ENCODE measurements around the gene WNK3. TPM values are rescaled to one million over a fixed set of nuclear protein-coding genes. Genes with fewer than 3 reads are reported as not detected.

The WNK3 gene
- total RNA-seq, 2 experiments from 2014 or later: 0.17 TPM; not detected in 1

GRCh38 chrX:54178100-54178940 lies 179.5 kb downstream of the WNK3 start:
- no TSS peak for BruUV-seq (replicated peaks)
- no peak overlapping the region for H3K27ac ChIP-seq (ENCODE audit: low read depth, low read length, poor library complexity, severe bottlenecking)
- H3K4me1 ChIP-seq (ENCODE audit: insufficient read depth, low read length, poor library complexity, severe bottlenecking): peaks cover 28% of the 10 kb centered on the region
- TF ChIP-seq EZH2phosphoT487 (IDR thresholded peaks at IDR 0.05; ENCODE audit: borderline replicate concordance, low read depth, low read length): no peak
- TF ChIP-seq CTCF (conservative IDR thresholded peaks at IDR 0.05; ENCODE audit: low read length): no peak
- peaks cover 87% of the 10 kb centered on the region for H3K36me3 ChIP-seq (ENCODE audit: insufficient read depth, low read length)
- no peaks in the 10 kb centered on the region for H3K9me3 ChIP-seq (ENCODE audit: low read length)
- no peak for DNase-seq (ENCODE audit: low spot score)
- H3K4me3 ChIP-seq (ENCODE audit: low read depth, low read length, poor library complexity, severe bottlenecking): no peak overlapping the region
- H3K79me2 ChIP-seq (ENCODE audit: insufficient read depth, low read depth, low read length): peaks cover 90% of the 10 kb centered on the region
- POLR2A ChIA-PET: interaction anchor here (0.5 kb wide), 1 partner anchor 72 kb away, joined by 3 read pairs; no protein-coding TSS in a partner anchor
- H2AFZ ChIP-seq (ENCODE audit: low read length): no peak overlapping the region
- peaks cover 21% of the 10 kb centered on the region for H4K20me1 ChIP-seq (ENCODE audit: insufficient read depth, low read length)
- H3K4me2 ChIP-seq (ENCODE audit: low read length): peak overlapping the region; percentile 96
- CTCF ChIA-PET (ENCODE audit: unreplicated experiment): no interaction called here
- no peaks in the 10 kb centered on the region for H3K9me2 ChIP-seq (ENCODE audit: insufficient read depth, low read length)
- intact Hi-C loops (cut with micrococcal nuclease; ENCODE audit: unreplicated experiment): no loop called here

- BruUV-seq (replicated peaks): no TSS peak
- Histone ChIP-seq H3K9me3 (ENCODE audit: low read length) (no peaks in the 10 kb centered on the region), H3K27ac (ENCODE audit: low read depth, low read length, poor library complexity, severe bottlenecking) (no peak overlapping the region), H3K9me2 (ENCODE audit: insufficient read depth, low read length) (no peaks in the 10 kb centered on the region), H3K36me3 (ENCODE audit: insufficient read depth, low read length) (peaks cover 93% of the 10 kb centered on the region), H3K4me2 (ENCODE audit: low read length) (no peak overlapping the region), H3K4me3 (ENCODE audit: low read depth, low read length, poor library complexity, severe bottlenecking) (no peak overlapping the region), H4K20me1 (ENCODE audit: insufficient read depth, low read length) (peaks cover 21% of the 10 kb centered on the region), H2AFZ (ENCODE audit: low read length) (no peak overlapping the region), H3K4me1 (ENCODE audit: insufficient read depth, low read length, poor library complexity, severe bottlenecking) (peaks cover 28% of the 10 kb centered on the region), H3K79me2 (ENCODE audit: insufficient read depth, low read depth, low read length) (peaks cover 85% of the 10 kb centered on the region)
- intact Hi-C loops (cut with micrococcal nuclease; ENCODE audit: unreplicated experiment): no loop called here
- DNase-seq (ENCODE audit: low spot score): no peak
- TF ChIP-seq CTCF (conservative IDR thresholded peaks at IDR 0.05; ENCODE audit: low read length): no peak
- TF ChIP-seq EZH2phosphoT487 (IDR thresholded peaks at IDR 0.05; ENCODE audit: borderline replicate concordance, low read depth, low read length): no peak
- CTCF ChIA-PET (ENCODE audit: unreplicated experiment): no interaction called here
- POLR2A ChIA-PET: no interaction called here
These were observed 180.5 kb downstream of the WNK3 start for GRCh38 chrX:54177306-54177705.

GRCh38 chrX:54173791-54174190 lies 184.1 kb downstream of the WNK3 start:
- no peaks in the 10 kb centered on the region for H3K9me3 ChIP-seq (ENCODE audit: low read length)
- H3K4me3 ChIP-seq (ENCODE audit: low read depth, low read length, poor library complexity, severe bottlenecking): no peak overlapping the region
- intact Hi-C loops (cut with micrococcal nuclease; ENCODE audit: unreplicated experiment): no loop called here
- TF ChIP-seq CTCF (conservative IDR thresholded peaks at IDR 0.05; ENCODE audit: low read length) (no peak), EZH2phosphoT487 (IDR thresholded peaks at IDR 0.05; ENCODE audit: borderline replicate concordance, low read depth, low read length) (no peak)
- ChIA-PET POLR2A (no interaction called here), CTCF (ENCODE audit: unreplicated experiment) (no interaction called here)
- H3K4me2 ChIP-seq (ENCODE audit: low read length): no peak overlapping the region
- peaks cover 13% of the 10 kb centered on the region for H3K4me1 ChIP-seq (ENCODE audit: insufficient read depth, low read length, poor library complexity, severe bottlenecking)
- no peak for DNase-seq (ENCODE audit: low spot score)
- no TSS peak for BruUV-seq (replicated peaks)
- no peaks in the 10 kb centered on the region for H4K20me1 ChIP-seq (ENCODE audit: insufficient read depth, low read length)
- H3K9me2 ChIP-seq (ENCODE audit: insufficient read depth, low read length): no peaks in the 10 kb centered on the region
- H2AFZ ChIP-seq (ENCODE audit: low read length): no peak overlapping the region
- peaks cover 70% of the 10 kb centered on the region for H3K36me3 ChIP-seq (ENCODE audit: insufficient read depth, low read length)
- H3K27ac ChIP-seq (ENCODE audit: low read depth, low read length, poor library complexity, severe bottlenecking): no peak overlapping the region
- H3K79me2 ChIP-seq (ENCODE audit: insufficient read depth, low read depth, low read length): peaks cover 50% of the 10 kb centered on the region
